UCSD-AML1 (cell line): ENCODE measurements around the gene ZMYM4.
"Not testable (repeated sequence)": the region's sequence is repeated elsewhere in the genome, so short reads cannot be mapped to it uniquely, and the experiment has no call there.

Source experiments
- DNase-seq: peaks from one replicate; lab custom pipeline; 2025; ENCODE audit not compliant: unreplicated experiment; lab: John Stamatoyannopoulos, UW

ZMYM4 gene

DNA sequence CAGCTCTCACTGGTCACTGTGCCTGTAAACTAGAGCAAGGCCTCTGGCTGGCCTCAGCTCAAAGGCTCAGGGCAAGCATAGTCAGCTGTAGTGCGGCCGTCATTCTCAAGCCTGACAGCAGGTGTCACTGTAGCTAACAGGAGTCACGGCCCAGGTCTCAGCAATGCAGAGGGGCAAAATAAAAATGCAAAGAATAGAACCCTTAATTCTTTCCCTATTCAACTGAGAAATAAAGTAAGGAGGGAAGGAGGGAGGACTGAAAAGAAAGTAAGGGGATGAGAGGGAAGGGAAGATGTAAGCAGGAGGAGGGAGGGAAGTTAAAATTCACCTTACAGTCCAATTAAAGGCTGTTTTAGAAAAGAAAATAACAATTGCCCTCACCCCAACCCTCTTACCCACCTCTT is 182.6 kb downstream of the ZMYM4 start:
- DNase-seq: peak; percentile 75

DNA sequence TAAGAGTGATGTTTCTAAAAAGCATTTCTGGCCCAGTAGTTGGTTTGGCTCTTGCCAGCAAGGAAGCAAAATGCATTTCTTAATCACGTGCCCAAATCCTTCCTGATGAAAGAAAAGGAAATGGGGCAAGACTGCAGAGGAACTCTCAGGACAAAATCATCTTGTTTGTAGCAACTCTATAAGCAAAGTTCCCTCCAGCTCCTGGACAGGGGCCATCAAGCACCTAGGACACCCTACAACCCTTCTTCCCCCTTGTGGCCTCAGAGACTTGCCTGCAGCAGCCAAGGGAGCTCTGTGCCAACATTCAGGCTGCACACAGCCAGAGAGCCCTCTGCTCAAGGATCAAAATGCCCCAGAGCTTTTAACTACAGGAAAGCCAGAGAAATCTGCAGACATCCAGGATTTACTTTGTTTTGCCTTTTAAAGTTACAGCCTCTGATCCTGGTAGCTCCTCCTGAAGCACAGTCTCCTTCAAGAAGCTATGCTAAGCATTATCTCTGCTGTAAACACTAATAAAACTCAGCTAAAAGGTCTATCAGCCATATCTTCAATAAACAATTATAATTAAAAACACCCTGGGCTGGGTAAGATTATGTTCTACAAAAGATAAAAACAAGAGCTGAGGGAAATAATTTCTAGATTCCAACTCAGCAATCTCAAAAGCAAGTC is 183.7 kb downstream of the ZMYM4 start:
- DNase-seq: peak; percentile 35

DNA sequence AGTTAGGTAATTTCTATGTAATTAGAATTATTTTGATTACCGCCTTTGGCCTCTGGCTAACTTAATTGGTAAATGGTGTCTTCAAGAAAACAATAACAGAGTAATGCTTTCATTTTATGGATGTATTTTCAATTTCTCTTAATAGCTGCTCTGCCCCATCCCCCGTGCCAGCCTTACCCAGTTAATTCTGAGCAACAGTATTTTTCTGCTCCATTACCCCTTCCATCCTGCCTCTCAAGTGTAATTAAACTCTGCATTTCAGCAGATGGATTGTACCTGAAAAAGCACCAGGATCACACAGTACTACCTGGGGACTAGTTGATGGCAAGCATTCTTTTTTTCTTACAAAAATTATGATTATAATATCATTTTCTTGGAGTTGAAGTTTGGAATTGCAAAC is 184.5 kb downstream of the ZMYM4 start:
- no peak for DNase-seq

DNA sequence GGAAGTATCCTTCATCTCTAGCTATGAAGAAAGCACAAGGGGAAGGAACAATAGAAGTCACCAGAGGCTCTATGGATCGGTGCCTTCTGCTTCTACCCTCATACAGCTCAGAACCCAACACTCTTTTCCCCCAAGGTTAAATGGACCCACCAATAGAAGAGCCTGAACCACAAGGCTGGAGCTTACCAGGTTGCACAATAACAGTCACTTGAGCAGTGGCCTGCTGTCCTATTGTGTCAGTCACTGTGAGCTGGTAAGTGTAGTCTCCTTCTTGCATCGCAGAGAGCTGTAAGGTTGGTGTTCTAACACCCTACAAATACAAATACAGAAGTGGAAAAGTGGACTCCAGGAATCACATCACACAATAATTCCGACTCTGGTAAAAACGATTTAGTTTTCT is 185.7 kb downstream of the ZMYM4 start:
- no peak for DNase-seq

DNA sequence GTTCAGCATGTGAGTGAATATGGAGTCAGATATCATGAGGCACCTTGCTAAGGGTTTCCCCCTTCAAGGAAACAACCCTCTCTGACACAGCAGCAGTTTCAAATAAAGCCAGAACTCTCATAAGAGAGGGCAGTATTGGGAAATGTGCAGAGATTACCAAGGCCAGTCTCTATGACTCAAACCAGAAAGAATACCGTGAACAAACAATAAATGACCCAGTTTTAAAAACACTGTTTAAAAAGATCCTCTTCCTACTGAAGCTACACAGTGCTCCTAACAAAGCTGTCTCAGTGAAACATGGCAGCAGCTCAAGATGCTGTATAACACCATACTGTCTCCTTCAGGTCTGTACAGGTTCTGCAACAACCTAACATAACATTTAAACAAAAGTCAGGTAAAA is 186.1 kb downstream of the ZMYM4 start:
- DNase-seq: no peak

DNA sequence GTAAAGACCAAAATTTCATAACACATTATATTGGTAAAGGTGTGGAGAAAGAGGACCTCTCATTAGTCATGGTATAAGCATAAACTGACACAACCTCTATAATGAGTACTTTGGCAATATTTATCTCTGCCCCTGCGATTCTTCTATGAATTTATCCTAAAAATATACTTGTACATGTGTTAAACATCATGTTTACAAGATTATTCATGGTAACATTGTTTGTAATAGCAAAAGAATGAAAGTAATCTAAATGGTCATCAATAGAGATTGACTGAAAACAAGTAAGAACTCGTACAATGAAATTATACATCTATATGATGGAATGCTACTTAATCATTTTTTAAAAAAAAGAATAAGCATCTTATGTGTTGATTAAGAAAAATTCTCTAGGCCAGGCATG is 192.3 kb downstream of the ZMYM4 start:
- DNase-seq: no peak

DNA sequence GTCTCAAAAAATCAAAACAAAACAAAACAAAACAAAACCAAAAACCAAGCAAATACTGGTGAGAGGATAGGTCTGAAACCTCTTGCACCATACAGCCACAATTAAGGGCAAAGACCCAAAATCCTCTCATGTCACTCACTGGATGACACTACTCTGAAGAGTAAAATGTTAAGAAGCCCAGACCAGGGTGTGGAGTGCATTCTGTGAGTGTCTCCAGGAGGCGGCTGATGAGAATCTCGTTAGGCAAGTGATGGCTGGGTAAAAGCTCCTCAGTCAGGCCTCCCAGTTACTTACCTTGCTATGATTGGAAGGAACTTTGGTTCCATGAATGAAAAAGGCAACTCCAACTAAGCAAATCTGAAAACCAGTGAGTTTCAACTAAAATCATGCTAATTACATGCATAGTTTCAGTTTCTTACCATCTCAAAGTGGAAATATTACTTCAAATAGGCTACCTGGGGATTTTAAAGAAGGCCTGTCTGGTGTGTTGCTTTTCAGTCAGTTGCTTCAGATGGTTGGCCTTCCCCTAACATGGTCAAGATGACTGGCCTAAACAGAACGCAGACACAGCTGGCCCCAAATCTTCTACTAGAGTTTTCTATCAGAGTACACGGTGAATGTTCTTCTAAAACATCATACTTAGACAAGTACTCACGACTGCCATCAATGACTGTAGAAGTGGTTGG is 193.6 kb downstream of the ZMYM4 start:
- no peak for DNase-seq

DNA sequence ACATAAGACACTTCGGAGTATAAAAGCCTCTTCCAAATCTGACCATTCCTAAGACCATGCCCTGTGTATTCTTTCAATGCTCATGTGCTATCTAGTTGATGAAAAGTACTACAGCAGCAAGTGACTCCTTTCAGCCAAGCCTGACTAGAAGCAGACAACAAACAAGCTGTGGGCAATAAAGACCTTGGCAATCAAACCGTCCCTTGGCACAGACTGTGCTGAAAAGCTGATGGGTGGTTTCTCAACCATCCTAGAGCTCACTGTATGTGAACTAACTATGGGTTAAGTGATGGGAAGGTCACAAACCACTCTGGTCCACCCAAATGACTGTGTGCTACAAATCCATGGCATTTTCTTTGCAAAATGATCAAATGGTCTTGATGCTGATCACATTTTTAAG is 194.7 kb downstream of the ZMYM4 start:
- DNase-seq: no peak

DNA sequence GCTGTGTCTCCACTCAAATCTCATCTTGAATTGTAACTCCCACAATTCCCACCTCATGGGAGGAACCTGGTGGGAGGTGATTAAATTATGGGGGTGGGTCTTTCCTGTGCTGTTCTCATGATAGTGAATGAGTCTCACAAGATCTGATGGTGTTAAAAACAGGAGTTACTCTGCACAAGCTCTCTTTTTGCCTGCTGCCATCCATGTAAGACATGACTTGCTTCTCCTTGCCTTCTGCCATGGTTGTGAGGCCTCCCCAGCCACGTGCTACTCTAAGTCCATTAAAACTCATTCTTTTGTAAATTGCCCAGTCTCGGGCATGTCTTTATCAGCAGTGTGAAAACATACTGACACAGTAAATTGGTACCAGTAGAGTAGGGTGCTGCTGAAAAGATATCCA is 195.2 kb downstream of the ZMYM4 start:
- not testable (repeated sequence) for DNase-seq

DNA sequence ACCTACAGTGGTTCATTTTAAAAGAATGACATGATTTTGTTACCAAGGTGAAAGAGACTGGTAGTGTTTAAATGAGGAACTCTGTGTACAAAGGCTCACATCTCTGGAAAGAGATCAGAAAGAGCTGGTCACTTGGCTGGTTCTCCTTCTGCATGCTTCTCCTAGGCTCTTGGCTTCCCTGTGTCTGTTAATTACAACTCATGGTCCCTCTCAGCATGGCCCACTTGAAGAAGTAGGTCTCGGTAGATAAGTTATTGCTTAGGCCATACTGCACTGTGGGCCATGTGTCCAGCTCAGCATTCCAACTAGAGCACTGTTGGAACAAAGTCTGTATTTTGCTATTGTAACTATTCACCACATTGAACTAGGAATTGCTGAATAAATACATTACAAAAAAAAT is 197.6 kb downstream of the ZMYM4 start:
- no peak for DNase-seq

DNA sequence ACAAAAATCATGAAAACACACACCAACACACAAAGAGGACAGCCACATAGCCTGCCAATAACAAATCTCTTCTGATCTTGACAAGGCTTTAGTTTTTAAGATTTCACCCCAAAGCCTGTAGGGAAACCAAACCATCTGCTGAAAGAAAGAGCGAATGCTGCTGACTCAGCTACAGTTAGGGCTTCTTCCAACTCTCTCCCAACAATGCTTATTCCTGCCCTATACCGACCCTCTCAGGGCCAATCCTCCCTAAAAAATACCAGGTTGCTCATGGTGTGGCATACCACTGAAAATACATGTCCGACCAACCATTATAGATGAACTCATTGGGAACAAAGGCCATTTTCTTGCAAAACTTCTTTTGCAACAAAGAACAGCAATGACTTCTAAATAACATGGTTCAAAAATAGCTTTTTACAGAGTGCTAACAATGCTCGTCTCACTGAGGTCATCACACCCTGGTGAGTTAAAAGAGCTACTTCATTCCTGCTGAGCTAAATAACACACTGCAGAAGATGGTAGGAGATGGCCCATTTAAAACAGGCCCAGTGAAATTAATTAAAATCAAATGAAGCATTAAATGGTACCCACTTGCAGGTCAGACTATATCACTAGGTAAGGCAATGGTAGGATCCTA is 202.6 kb downstream of the ZMYM4 start:
- no peak for DNase-seq
